GM12878 (cell line): ENCODE results near the gene PTGFRN. TPM values are rescaled to one million over a fixed set of nuclear protein-coding genes. Genes with fewer than 3 reads are reported as not detected.
A peak's percentile ranks its signal among the peaks of the same experiment; 100 is the strongest.

Experiments
- ATAC-seq: fragments of 200-7000 bp; cut with Tn5 transposase; 3 replicates; pipeline ENCODE4 v1.9.1; 2020; ENCODE audit warnings: mild to moderate bottlenecking, moderate library complexity
- BruUV-seq: library from RNA; stranded (reverse); fragments of 400-500 nt; replicated peaks from 2 replicates; lab custom pipeline; 2021; lab: Mats Ljungman, UMichigan
- CTCF ChIA-PET: fragments of 300-600 bp; sonication (Branson Sonifier 250); formaldehyde crosslinking; extraction: SDS; loops from one replicate; lab custom pipeline; 2021; ENCODE audit warnings: inconsistent platforms; lab: Yijun Ruan, JAX
- POLR2A ChIA-PET: fragments of 350-600 bp; formaldehyde crosslinking; extraction: SDS; loops from one replicate; lab custom pipeline; 2021; ENCODE audit warnings: inconsistent platforms; lab: Charles Lee
- RAD21 ChIA-PET: fragments of 300-600 bp; sonication (Branson Sonifier 250); formaldehyde crosslinking; loops from one replicate; lab custom pipeline; 2023; ENCODE audit warnings: antibody characterized with exemption; ENCODE audit not compliant: unreplicated experiment; lab: Charles Lee
- SMC1A ChIA-PET: fragments of 300-600 bp; sonication (Branson Sonifier 250); formaldehyde crosslinking; loops from one replicate; lab custom pipeline; 2023; ENCODE audit not compliant: unreplicated experiment, uncharacterized antibody; lab: Charles Lee
- DNase-seq: peaks from one replicate; pipeline ENCODE4 v3.0.0-alpha.2; 2011; ENCODE audit warnings: low read depth, low spot score
- FAIRE-seq: peaks from 3 replicates; lab custom pipeline; 2011; peaks lifted over from hg19 to GRCh38; lab: Jason Lieb, UNC
- H2AFZ ChIP-seq: 2 replicates; pipeline ENCODE4 v1.6.0; 2011; ENCODE audit warnings: low read depth, low read length, control low read depth; ENCODE audit not compliant: control insufficient read depth
- H3K27ac ChIP-seq: 2 replicates; pipeline ENCODE4 v1.5.1; 2011; ENCODE audit warnings: control low read depth; ENCODE audit not compliant: control insufficient read depth, insufficient read depth
- H3K27me3 ChIP-seq, 2 experiments: replicated peaks in 1 of 2; 2 replicates each; pipeline versions ENCODE4 v1.6.0 to v1.6.1; 2011; ENCODE audit warnings: low read length in 1 of 2; ENCODE audit not compliant: control insufficient read depth in 2 of 2, insufficient read depth in 2 of 2
- H3K36me3 ChIP-seq, 2 experiments: 2 replicates each; pipeline ENCODE4 v1.5.1; 2011; ENCODE audit warnings: low read length in 1 of 2; ENCODE audit not compliant: control insufficient read depth in 2 of 2, insufficient read depth in 2 of 2
- H3K4me1 ChIP-seq: 2 replicates; pipeline ENCODE4 v1.6.1; 2011; ENCODE audit warnings: mild to moderate bottlenecking, low read length, moderate library complexity, mixed read lengths; ENCODE audit not compliant: control insufficient read depth, insufficient read depth
- H3K4me2 ChIP-seq: 2 replicates; pipeline ENCODE4 v1.6.0; 2011; ENCODE audit warnings: control low read depth; ENCODE audit not compliant: control insufficient read depth, insufficient read depth
- H3K4me3 ChIP-seq: fragments of 200-600 bp; sonication (generic); 2 replicates; pipeline ENCODE4 v1.5.1; 2016
- H3K79me2 ChIP-seq: 2 replicates; pipeline ENCODE4 v1.6.0; 2011; ENCODE audit warnings: low read length; ENCODE audit not compliant: control insufficient read depth, insufficient read depth
- H3K9ac ChIP-seq: 2 replicates; pipeline ENCODE4 v1.8.0; 2011; ENCODE audit warnings: low read length, control low read depth, mixed read lengths; ENCODE audit not compliant: control insufficient read depth, insufficient read depth
- H3K9me3 ChIP-seq: replicated peaks from 3 replicates; pipeline ENCODE4 v1.5.1; 2011; ENCODE audit warnings: mild to moderate bottlenecking, low read length; ENCODE audit not compliant: control insufficient read depth, insufficient read depth
- H4K20me1 ChIP-seq: 2 replicates; pipeline ENCODE4 v1.6.0; 2011; ENCODE audit not compliant: control insufficient read depth, insufficient read depth
- E2F8 ChIP-seq: fragments of 450-650 bp; IDR thresholded peaks from 2 replicates; pipeline ENCODE4 v1.6.1; 2018; ENCODE audit warnings: mild to moderate bottlenecking, low read depth, moderate library complexity; ENCODE audit not compliant: partially characterized antibody
- RAD21 ChIP-seq: IDR thresholded peaks from 2 replicates; pipeline ENCODE4 v1.6.1; 2011; ENCODE audit warnings: mild to moderate bottlenecking, low read depth, low read length, moderate library complexity; ENCODE audit not compliant: insufficient read depth
- RUNX3 ChIP-seq: IDR thresholded peaks from 2 replicates; pipeline ENCODE4 v1.6.1; 2012; ENCODE audit warnings: low read length, inconsistent platforms
- TCF3 ChIP-seq: IDR thresholded peaks from 2 replicates; pipeline ENCODE4 v1.6.1; 2012; ENCODE audit warnings: low read depth, mild to moderate bottlenecking, low read length, borderline replicate concordance; ENCODE audit not compliant: insufficient read depth
- WGBS: methylation state at CpG from one replicate; pipeline ENCODE4 v1.1.6; 2016; ENCODE audit warnings: low lambda C conversion rate; ENCODE audit not compliant: insufficient replicate concordance, insufficient coverage; ENCODE audit errors: missing lambda C conversion rate; 5-methylcytosine and 5-hydroxymethylcytosine counted together
- in situ Hi-C: fragments of 300-500 bp; cut with MboI; formaldehyde crosslinking; loops from 9 replicates; pipeline ENCODE4 v1.14.3; 2018; ENCODE audit warnings: mixed read lengths
- intact Hi-C: fragments of 100-400 bp; cut with micrococcal nuclease; formaldehyde crosslinking; loops from one replicate; pipeline ENCODE4 v1.14.2; 2022; ENCODE audit not compliant: unreplicated experiment
- polyA plus RNA-seq, 11 experiments: library from polyadenylated mRNA; depleted of rRNA in 4 of 11; unstranded in 6 of 11; stranded (reverse) in 5 of 11; fragments of >200 nt; fragmentation: Nextera tagmentation in 4 of 11; fragmentation: Illumina TruSeq in 1 of 11; extraction: Ambion mirVana in 4 of 11; extraction: Trizol in 1 of 11; gene quantifications; 1 replicate in 1 of 11; 2 replicates in 10 of 11; pipeline versions ENCODE4 v1.2.1 to v1.2.3, GENCODE V29; 2011 to 2016; ENCODE audit warnings: inconsistent platforms in 2 of 11, missing spikeins in 2 of 11, low read depth in 1 of 11
- total RNA-seq, 4 experiments: library from RNA; depleted of rRNA in 3 of 4; stranded (reverse); fragments of >200 nt in 3 of 4; fragmentation: Illumina TruSeq in 1 of 4; extraction: Trizol in 1 of 4; gene quantifications; 2 replicates each; pipeline versions ENCODE4 v1.2.1 to v1.2.3, GENCODE V29; 2013 to 2021

PTGFRN gene
- total and polyA plus RNA-seq, 10 of the 15 experiments (the other 5 are each of a cell fraction or from before 2014, with no cell fraction given): 2.7 to 8.3 (median 5.1) TPM

GRCh38 chr1:116911779-116912469 is 2.2 kb downstream of the PTGFRN start:
- Histone ChIP-seq H3K9me3 (no peaks in the 10 kb centered on the region), H3K9ac (no peak overlapping the region), H3K36me3 (no peaks in the 10 kb centered on the region), H3K27ac (no peak overlapping the region), H3K4me1 (no peaks in the 10 kb centered on the region), H3K4me3 (no peak overlapping the region), H4K20me1 (no peaks in the 10 kb centered on the region), H2AFZ (no peak overlapping the region), H3K27me3 (peaks cover 0 to 13% of the 10 kb centered on the region in 2 experiments; a peak in 2 of 4 replicates), H3K79me2 (no peaks in the 10 kb centered on the region), H3K4me2 (no peak overlapping the region)
- ChIA-PET CTCF (interaction anchor here (1.0 to 2.7 kb wide), 19 partner anchors 8 to 339 kb away, joined by 3 to 17 read pairs (median 4); no protein-coding TSS in a partner anchor), POLR2A (interaction anchor here (0.8 to 1.4 kb wide), 4 partner anchors 10 to 34 kb away, joined by 3 to 6 read pairs (median 3); no protein-coding TSS in a partner anchor), SMC1A (interaction anchor here (0.7 to 3.1 kb wide), 30 partner anchors 9 to 244 kb away, joined by 3 to 17 read pairs (median 4); partner anchors contain the start of gene IGSF3), RAD21 (interaction anchor here (0.7 to 2.8 kb wide), 15 partner anchors 10 to 337 kb away, joined by 3 to 18 read pairs (median 3); partner anchors contain the start of gene CD101)
- TSS peak; percentile 54 for BruUV-seq
- no peak for DNase-seq
- ATAC-seq: peak; percentile 52
- intact Hi-C loops: no loop called here
- no peak for TF ChIP-seq E2F8
- TF ChIP-seq TCF3: no peak
- TF ChIP-seq RUNX3: no peak
- peak; percentile 6; the same call in 1 of the 2 replicates for TF ChIP-seq RAD21
- in situ Hi-C loops: no loop called here
- no peak for FAIRE-seq
- WGBS: 48% methylated on average over 6 of the region's 6 CpGs
